ENCODE measurements around the gene STC2. TPM values are rescaled to one million over a fixed set of nuclear protein-coding genes. Genes with fewer than 3 reads are reported as not detected.

STC2 gene
- total RNA-seq, 1 donor from 2014 or later = 8.8 TPM

GRCh38 chr5:173268750-173269432, 59.3 kb downstream of the STC2 start:
- DNase-seq (ENCODE audit: low spot score) = no peak

- DNase-seq (ENCODE audit: low spot score) = no peak
Observed at GRCh38 chr5:173265433-173265832, 62.8 kb downstream of the STC2 start.

Other genes starting within 250 kb of the STC2 start
- gene BNIP1, start 183.9 kb downstream of the STC2 start, total RNA-seq = 12.3 TPM
- gene NKX2-5, start 93.2 kb downstream of the STC2 start, total RNA-seq = not detected